Hepatocyte (in vitro differentiated cells): Measurements from ENCODE around the gene SFXN5.
"Not testable (repeated sequence)": the region's sequence is repeated elsewhere in the genome, so short reads cannot be mapped to it uniquely, and the experiment has no call there.

Experiments used
- CTCF ChIP-seq: fragments of 200-600 bp; sonication (generic); IDR thresholded peaks from 2 replicates; pipeline ENCODE4 v1.5.1; 2016; ENCODE audit warnings: antibody characterized with exemption, mild to moderate bottlenecking; ENCODE audit not compliant: poor library complexity
- EZH2 ChIP-seq: fragments of 200-600 bp; sonication (generic); IDR thresholded peaks from 2 replicates; pipeline ENCODE4 v1.6.1; 2016; ENCODE audit warnings: antibody characterized with exemption, mild to moderate bottlenecking, borderline replicate concordance

- not testable (repeated sequence) for TF ChIP-seq CTCF, EZH2
These were observed 22.2 kb upstream of the SFXN5 start for GRCh38 chr2:73093601-73094218.
